ENCODE data around the gene TSHR. TPM values are rescaled to one million over a fixed set of nuclear protein-coding genes. Genes with fewer than 3 reads are reported as not detected.

TSHR gene
- total and polyA plus RNA-seq, 2 of the 13 experiments (the other 11 are each of a cell fraction or from before 2014, with no cell fraction given): not detected

DNA sequence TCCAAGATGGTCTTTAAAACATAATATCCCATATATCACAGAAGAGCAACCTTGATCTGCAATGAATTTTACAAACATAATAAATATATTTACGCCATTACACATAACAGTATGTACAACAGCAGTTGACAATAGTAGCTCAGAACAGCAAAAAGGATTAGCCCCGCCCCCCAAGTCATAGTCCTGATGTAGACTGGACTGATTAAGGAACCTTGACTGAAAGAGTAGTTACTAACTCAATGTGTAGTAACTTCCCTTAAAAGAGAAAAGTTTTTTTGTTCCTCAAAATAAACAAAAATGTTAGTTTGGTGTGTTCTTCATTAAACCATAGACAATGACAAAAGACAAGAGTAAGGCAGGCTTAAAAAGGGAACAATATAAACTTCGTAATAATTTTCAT is 220.8 kb downstream of the TSHR start (continued):
- TF ChIP-seq, protein P1, sequence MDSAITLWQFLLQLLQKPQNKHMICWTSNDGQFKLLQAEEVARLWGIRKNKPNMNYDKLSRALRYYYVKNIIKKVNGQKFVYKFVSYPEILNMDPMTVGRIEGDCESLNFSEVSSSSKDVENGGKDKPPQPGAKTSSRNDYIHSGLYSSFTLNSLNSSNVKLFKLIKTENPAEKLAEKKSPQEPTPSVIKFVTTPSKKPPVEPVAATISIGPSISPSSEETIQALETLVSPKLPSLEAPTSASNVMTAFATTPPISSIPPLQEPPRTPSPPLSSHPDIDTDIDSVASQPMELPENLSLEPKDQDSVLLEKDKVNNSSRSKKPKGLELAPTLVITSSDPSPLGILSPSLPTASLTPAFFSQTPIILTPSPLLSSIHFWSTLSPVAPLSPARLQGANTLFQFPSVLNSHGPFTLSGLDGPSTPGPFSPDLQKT (CRISPR knock-in tag; IDR thresholded peaks at IDR 0.05; ENCODE audit: borderline replicate concordance): no peak
- no peak for TF ChIP-seq CCAR2 (optimal IDR thresholded peaks at IDR 0.05; ENCODE audit: low read depth, low read length)
- no peak for TF ChIP-seq NFKB2 (CRISPR knock-in tag; IDR thresholded peaks at IDR 0.05; ENCODE audit: borderline replicate concordance)
- TF ChIP-seq, protein P2, sequence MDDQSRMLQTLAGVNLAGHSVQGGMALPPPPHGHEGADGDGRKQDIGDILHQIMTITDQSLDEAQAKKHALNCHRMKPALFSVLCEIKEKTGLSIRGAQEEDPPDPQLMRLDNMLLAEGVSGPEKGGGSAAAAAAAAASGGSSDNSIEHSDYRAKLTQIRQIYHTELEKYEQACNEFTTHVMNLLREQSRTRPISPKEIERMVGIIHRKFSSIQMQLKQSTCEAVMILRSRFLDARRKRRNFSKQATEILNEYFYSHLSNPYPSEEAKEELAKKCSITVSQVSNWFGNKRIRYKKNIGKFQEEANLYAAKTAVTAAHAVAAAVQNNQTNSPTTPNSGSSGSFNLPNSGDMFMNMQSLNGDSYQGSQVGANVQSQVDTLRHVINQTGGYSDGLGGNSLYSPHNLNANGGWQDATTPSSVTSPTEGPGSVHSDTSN (CRISPR knock-in tag; IDR thresholded peaks at IDR 0.05; ENCODE audit: borderline replicate concordance): no peak

DNA sequence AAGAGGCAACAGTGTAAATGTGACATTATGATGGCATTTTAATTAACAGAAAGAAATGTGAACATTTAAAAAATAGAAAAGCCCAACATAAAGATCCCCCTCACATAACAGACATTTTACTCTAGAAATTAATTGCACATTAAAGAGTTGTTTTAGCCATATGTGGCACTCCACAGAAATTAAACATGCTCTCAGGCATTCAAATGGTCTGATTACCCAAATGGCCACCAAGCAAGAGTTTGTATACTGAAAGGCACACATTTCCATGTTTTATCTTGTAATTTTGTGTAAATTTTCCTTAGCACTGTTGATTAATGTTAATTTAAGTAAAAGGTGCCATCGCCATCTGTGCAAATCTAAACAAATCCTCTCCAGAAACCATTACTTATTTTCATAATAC is 221.8 kb downstream of the TSHR start:
- Histone ChIP-seq H3K27me3 (ENCODE audit: control insufficient read depth in 1 of 2, insufficient read depth in 2 of 2, low read length in 2 of 2) (no peaks in the 10 kb centered on the region), H3K4me1 (ENCODE audit: insufficient read depth, low read length) (no peaks in the 10 kb centered on the region), H3K27ac (ENCODE audit: extremely low read length, insufficient read depth, low read length) (no peak overlapping the region), H2AFZ (ENCODE audit: low read length) (no peak overlapping the region), H3K4me3 (replicated peaks in 1 of 3; ENCODE audit: insufficient read depth in 1 of 3, low read depth in 2 of 3, low read length in 3 of 3) (no peak overlapping the region), H3K4me2 (ENCODE audit: low read depth, low read length) (no peak overlapping the region), H3K9ac (ENCODE audit: insufficient read depth, low read depth, low read length) (no peak overlapping the region), H3K79me2 (ENCODE audit: insufficient read depth, low read length) (no peaks in the 10 kb centered on the region), H3K36me3 (replicated peaks in 1 of 2; ENCODE audit: control insufficient read depth in 1 of 2, insufficient read depth in 2 of 2, low read length in 2 of 2) (peaks cover 3 to 4% of the 10 kb centered on the region in 2 experiments; a peak in 4 of 5 replicates), H3K9me3 (ENCODE audit: low read length) (no peaks in the 10 kb centered on the region), H4K20me1 (ENCODE audit: insufficient read depth, low read length) (no peaks in the 10 kb centered on the region)
- intact Hi-C loops (cut with micrococcal nuclease; ENCODE audit: unreplicated experiment) (no loop called here), in situ Hi-C loops (cut with HindIII; ENCODE audit: extremely low pct_ligation_motif_present, low pct_unique_long_range_greater_than_20kb) (no loop called here)
- no TSS peak for BruUV-seq (replicated peaks)
- ATAC-seq (no peak), FAIRE-seq (no peak), DNase-seq (ENCODE audit: low spot score) (no peak)
- CTCF ChIA-PET (ENCODE audit: low intra/inter-chr PET ratio, low total read pairs): no interaction called here
- 97% methylated on average over 1 of the region's 1 CpG for WGBS (ENCODE audit: low lambda C conversion rate)
- POLR2A ChIA-PET: no interaction called here
- TF ChIP-seq ZBTB1 (CRISPR knock-in tag; IDR thresholded peaks at IDR 0.05; ENCODE audit: borderline replicate concordance) (no peak), PRMT3 (CRISPR knock-in tag; IDR thresholded peaks at IDR 0.05; ENCODE audit: borderline replicate concordance, low read depth) (no peak), ZNF501 (CRISPR knock-in tag; IDR thresholded peaks at IDR 0.05) (no peak), TGIF2 (CRISPR knock-in tag; IDR thresholded peaks at IDR 0.05) (no peak), NR2F1 (CRISPR knock-in tag; IDR thresholded peaks at IDR 0.05) (no peak), ZBTB21 (CRISPR knock-in tag; IDR thresholded peaks at IDR 0.05) (no peak), IKZF4 (CRISPR knock-in tag; IDR thresholded peaks at IDR 0.05; ENCODE audit: borderline replicate concordance, low read depth, not compliant biosample characterization) (no peak), ZNF235 (CRISPR knock-in tag; IDR thresholded peaks at IDR 0.05; ENCODE audit: borderline replicate concordance) (no peak), SETDB1 (CRISPR knock-in tag; IDR thresholded peaks at IDR 0.05; ENCODE audit: borderline replicate concordance) (no peak), TOPORS (CRISPR knock-in tag; IDR thresholded peaks at IDR 0.05) (no peak), ZFY (CRISPR knock-in tag; IDR thresholded peaks at IDR 0.05) (no peak), ZNF737 (CRISPR knock-in tag; IDR thresholded peaks at IDR 0.05; ENCODE audit: borderline replicate concordance) (no peak), CC2D1A (CRISPR knock-in tag; IDR thresholded peaks at IDR 0.05) (no peak)
- TF ChIP-seq, protein P3, sequence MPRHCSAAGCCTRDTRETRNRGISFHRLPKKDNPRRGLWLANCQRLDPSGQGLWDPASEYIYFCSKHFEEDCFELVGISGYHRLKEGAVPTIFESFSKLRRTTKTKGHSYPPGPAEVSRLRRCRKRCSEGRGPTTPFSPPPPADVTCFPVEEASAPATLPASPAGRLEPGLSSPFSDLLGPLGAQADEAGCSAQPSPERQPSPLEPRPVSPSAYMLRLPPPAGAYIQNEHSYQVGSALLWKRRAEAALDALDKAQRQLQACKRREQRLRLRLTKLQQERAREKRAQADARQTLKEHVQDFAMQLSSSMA (CRISPR knock-in tag; IDR thresholded peaks at IDR 0.05): no peak
- TF ChIP-seq, protein P4, sequence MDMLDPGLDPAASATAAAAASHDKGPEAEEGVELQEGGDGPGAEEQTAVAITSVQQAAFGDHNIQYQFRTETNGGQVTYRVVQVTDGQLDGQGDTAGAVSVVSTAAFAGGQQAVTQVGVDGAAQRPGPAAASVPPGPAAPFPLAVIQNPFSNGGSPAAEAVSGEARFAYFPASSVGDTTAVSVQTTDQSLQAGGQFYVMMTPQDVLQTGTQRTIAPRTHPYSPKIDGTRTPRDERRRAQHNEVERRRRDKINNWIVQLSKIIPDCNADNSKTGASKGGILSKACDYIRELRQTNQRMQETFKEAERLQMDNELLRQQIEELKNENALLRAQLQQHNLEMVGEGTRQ (IDR thresholded peaks at IDR 0.05; ENCODE audit: low read depth, low read length): no peak
- TF ChIP-seq, protein P4 (CRISPR knock-in tag; IDR thresholded peaks at IDR 0.05; ENCODE audit: borderline replicate concordance): no peak

Measured in HepG2 (cell line).